ENCODE data around the gene OSBPL6.

Gene OSBPL6

GRCh38 chr2:178427458-178427857, 233.1 kb downstream of the OSBPL6 start:
- Histone ChIP-seq H3K27me3 (replicated peaks; ENCODE audit: insufficient read depth, low read length) (no peaks in the 10 kb centered on the region), H3K9me2 (replicated peaks; ENCODE audit: insufficient read depth, low read length) (no peaks in the 10 kb centered on the region), H3K9ac (ENCODE audit: low read length) (no peak overlapping the region), H3K79me2 (ENCODE audit: low read length) (no peaks in the 10 kb centered on the region), H2AFZ (ENCODE audit: low read length) (no peak overlapping the region), H3K27ac (ENCODE audit: low read length) (no peak overlapping the region), H3K4me2 (ENCODE audit: low read depth, low read length) (no peak overlapping the region), H4K20me1 (ENCODE audit: insufficient read depth, low read length) (no peaks in the 10 kb centered on the region), H3K4me1 (ENCODE audit: low read length) (no peaks in the 10 kb centered on the region), H3F3A (ENCODE audit: insufficient read depth, low read length) (no peaks in the 10 kb centered on the region), H3K36me3 (replicated peaks; ENCODE audit: insufficient read depth, low read length) (no peaks in the 10 kb centered on the region; the same call in 1 of the 2 replicates), H3K9me3 (replicated peaks; ENCODE audit: insufficient read depth, low read length) (no peaks in the 10 kb centered on the region), H3K4me3 (ENCODE audit: low read length) (no peak overlapping the region)
- no peak for DNase-seq
- TF ChIP-seq EZH2phosphoT487 (IDR thresholded peaks at IDR 0.05; ENCODE audit: low read length) = no peak
- no peak for TF ChIP-seq CTCF (IDR thresholded peaks at IDR 0.05; ENCODE audit: low read length)
- TF ChIP-seq EZH2 (optimal IDR thresholded peaks at IDR 0.05; ENCODE audit: low read depth, low read length) = no peak

- Histone ChIP-seq H3K9me3 (replicated peaks; ENCODE audit: insufficient read depth, low read length) (no peaks in the 10 kb centered on the region), H3K4me1 (ENCODE audit: low read length) (no peaks in the 10 kb centered on the region), H3K9me2 (replicated peaks; ENCODE audit: insufficient read depth, low read length) (no peaks in the 10 kb centered on the region), H3K79me2 (ENCODE audit: low read length) (no peaks in the 10 kb centered on the region), H3F3A (ENCODE audit: insufficient read depth, low read length) (no peaks in the 10 kb centered on the region), H3K9ac (ENCODE audit: low read length) (no peak overlapping the region), H3K36me3 (replicated peaks; ENCODE audit: insufficient read depth, low read length) (no peaks in the 10 kb centered on the region; the same call in 1 of the 2 replicates), H3K27me3 (replicated peaks; ENCODE audit: insufficient read depth, low read length) (no peaks in the 10 kb centered on the region), H3K4me3 (ENCODE audit: low read length) (no peak overlapping the region), H3K4me2 (ENCODE audit: low read depth, low read length) (no peak overlapping the region), H4K20me1 (ENCODE audit: insufficient read depth, low read length) (no peaks in the 10 kb centered on the region), H2AFZ (ENCODE audit: low read length) (no peak overlapping the region), H3K27ac (ENCODE audit: low read length) (no peak overlapping the region)
- TF ChIP-seq EZH2phosphoT487 (IDR thresholded peaks at IDR 0.05; ENCODE audit: low read length) (no peak), CTCF (IDR thresholded peaks at IDR 0.05; ENCODE audit: low read length) (no peak), EZH2 (optimal IDR thresholded peaks at IDR 0.05; ENCODE audit: low read depth, low read length) (no peak)
- DNase-seq = no peak
These were observed 234.1 kb downstream of the OSBPL6 start for GRCh38 chr2:178428396-178428806.

GRCh38 chr2:178429336-178429735, 235.0 kb downstream of the OSBPL6 start:
- H3K9me2 ChIP-seq (replicated peaks; ENCODE audit: insufficient read depth, low read length) = no peaks in the 10 kb centered on the region
- H3K27ac ChIP-seq (ENCODE audit: low read length) = no peak overlapping the region
- no peak for DNase-seq
- no peak overlapping the region for H2AFZ ChIP-seq (ENCODE audit: low read length)
- no peaks in the 10 kb centered on the region for H3K27me3 ChIP-seq (replicated peaks; ENCODE audit: insufficient read depth, low read length)
- no peak overlapping the region for H3K4me2 ChIP-seq (ENCODE audit: low read depth, low read length)
- no peak overlapping the region for H3K4me3 ChIP-seq (ENCODE audit: low read length)
- no peaks in the 10 kb centered on the region for H3K79me2 ChIP-seq (ENCODE audit: low read length)
- no peaks in the 10 kb centered on the region for H4K20me1 ChIP-seq (ENCODE audit: insufficient read depth, low read length)
- H3K9ac ChIP-seq (ENCODE audit: low read length) = no peak overlapping the region
- H3F3A ChIP-seq (ENCODE audit: insufficient read depth, low read length) = no peaks in the 10 kb centered on the region
- H3K36me3 ChIP-seq (replicated peaks; ENCODE audit: insufficient read depth, low read length) = no peaks in the 10 kb centered on the region; the same call in 1 of the 2 replicates
- no peaks in the 10 kb centered on the region for H3K4me1 ChIP-seq (ENCODE audit: low read length)
- no peaks in the 10 kb centered on the region for H3K9me3 ChIP-seq (replicated peaks; ENCODE audit: insufficient read depth, low read length)
- TF ChIP-seq EZH2phosphoT487 (IDR thresholded peaks at IDR 0.05; ENCODE audit: low read length) = no peak
- TF ChIP-seq CTCF (IDR thresholded peaks at IDR 0.05; ENCODE audit: low read length) = no peak
- no peak for TF ChIP-seq EZH2 (optimal IDR thresholded peaks at IDR 0.05; ENCODE audit: low read depth, low read length)
